K562 (cell line): ENCODE data around the gene POMT2. TPM values are rescaled to one million over a fixed set of nuclear protein-coding genes. Genes with fewer than 3 reads are reported as not detected.
A peak's percentile ranks its signal among the peaks of the same experiment; 100 is the strongest.

Source experiments
- HINFP ChIP-seq: fragments of 450-650 bp; conservative IDR thresholded peaks from 2 replicates; pipeline ENCODE4 v1.6.1; 2016; ENCODE audit warnings: missing genetic modification characterization, low read depth, mild to moderate bottlenecking, control low read depth, missing compliant biosample characterization
- KAT2B ChIP-seq: IDR thresholded peaks from one replicate; pipeline ENCODE4 v1.6.1; 2012; ENCODE audit warnings: low read depth, mild to moderate bottlenecking, control low read depth, inconsistent platforms, low read length, moderate library complexity
- NFE2 ChIP-seq: IDR thresholded peaks from 2 replicates; pipeline ENCODE4 v1.6.1; 2014; ENCODE audit warnings: antibody characterized with exemption, low read depth
- REST ChIP-seq, 2 experiments: fragments of 450-650 bp; formaldehyde crosslinking in 1 of 2; IDR thresholded peaks; 2 replicates each; pipeline versions ENCODE4 v1.4.0 to v1.6.1; 2014 to 2020; ENCODE audit warnings: mild to moderate bottlenecking in 2 of 2, borderline replicate concordance in 1 of 2, low read depth in 1 of 2
- TFE3 ChIP-seq: fragments of 450-650 bp; formaldehyde crosslinking; IDR thresholded peaks from 2 replicates; pipeline ENCODE4 v1.4.0; 2020; ENCODE audit warnings: mild to moderate bottlenecking, mixed read lengths
- ZC3H4 ChIP-seq: sonication (generic); formaldehyde crosslinking; IDR thresholded peaks from 2 replicates; pipeline ENCODE4 v1.9.0; 2021; ENCODE audit warnings: missing genetic modification reagents, borderline replicate concordance
- ZNF224 ChIP-seq: sonication (generic); formaldehyde crosslinking; IDR thresholded peaks from 2 replicates; pipeline ENCODE4 v1.8.0; 2022; ENCODE audit warnings: mild to moderate bottlenecking, missing genetic modification reagents
- polyA plus RNA-seq, 8 experiments: library from polyadenylated mRNA; depleted of rRNA in 4 of 8; stranded (reverse) in 5 of 8; unstranded in 3 of 8; fragments of >200 nt; fragmentation: Nextera tagmentation in 2 of 8; fragmentation: Illumina TruSeq in 1 of 8; extraction: Ambion mirVana in 2 of 8; extraction: Trizol in 1 of 8; gene quantifications; 2 replicates each; pipeline versions ENCODE4 v1.2.1 to v1.2.3, GENCODE V29; 2011 to 2014; ENCODE audit warnings: inconsistent platforms in 1 of 8, missing spikeins in 1 of 8
- total RNA-seq, 7 experiments: library from RNA; depleted of rRNA in 6 of 7; stranded (reverse); fragments of >200 nt in 6 of 7; fragmentation: Illumina TruSeq in 2 of 7; extraction: Trizol in 2 of 7; gene quantifications; 2 replicates each; pipeline versions ENCODE4 v1.2.1 to v1.2.3, GENCODE V29; 2011 to 2021; ENCODE audit warnings: low replicate concordance in 1 of 7
- TF ChIP-seq, protein P1 (sequence below), 2 experiments: fragments of 450-650 bp; IDR thresholded peaks; 2 replicates each; pipeline ENCODE4 v1.6.1; 2016

Gene POMT2
- total and polyA plus RNA-seq, 9 of the 15 experiments (the other 6 are each of a cell fraction or from before 2014, with no cell fraction given), result 0.39 to 16.6 (median 7.8) TPM

DNA sequence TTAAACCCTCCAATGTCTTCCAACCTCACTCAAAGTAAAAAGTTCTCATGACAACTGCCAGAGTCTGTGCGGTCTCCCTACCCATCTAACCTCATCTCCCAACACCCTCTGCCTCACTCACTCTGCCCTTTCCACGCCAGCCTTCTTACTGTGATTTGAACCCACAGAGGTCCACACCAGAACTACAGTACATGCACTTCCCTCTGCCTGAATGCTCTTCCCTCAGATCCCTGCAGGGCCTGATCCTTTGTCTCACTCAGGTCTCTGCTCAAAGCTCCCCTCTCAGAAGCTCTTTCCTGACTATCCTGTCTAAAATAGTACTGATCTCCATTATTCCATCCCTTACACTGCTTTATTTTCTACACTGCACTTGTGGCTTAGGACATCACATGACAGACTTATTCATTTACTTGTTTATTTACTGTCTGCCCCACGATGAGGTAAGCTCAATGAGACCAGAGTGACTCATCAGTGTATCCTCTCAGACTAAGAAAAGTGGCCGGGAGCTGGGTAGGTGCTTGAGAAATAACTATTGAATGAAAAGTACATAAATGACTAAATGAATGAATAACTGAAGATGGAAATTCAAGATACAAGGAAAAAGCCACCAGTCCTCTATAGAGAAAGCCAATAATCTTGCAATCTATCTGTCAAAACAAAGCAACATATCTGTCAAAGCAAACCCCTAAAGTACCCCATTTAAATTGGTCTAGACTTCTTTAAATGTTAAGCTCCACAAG lies 17.1 kb downstream of the POMT2 start (continued):
- TF ChIP-seq REST (IDR thresholded peaks at IDR 0.05; ENCODE audit: borderline replicate concordance) (0 out of 2 replicates have a peak, but pooled peaks have one; percentile 8), REST (CRISPR knock-in tag; IDR thresholded peaks at IDR 0.05; ENCODE audit: low read depth) (no peak), ZNF224 (CRISPR knock-in tag) (no peak), NFE2 (peak; percentile 58; the same call in 1 of the 2 replicates), KAT2B (no peak), ZC3H4 (CRISPR knock-in tag) (no peak), TFE3 (CRISPR knock-in tag) (peak; percentile 71), HINFP (tag) (no peak)
- TF ChIP-seq, protein P1, sequence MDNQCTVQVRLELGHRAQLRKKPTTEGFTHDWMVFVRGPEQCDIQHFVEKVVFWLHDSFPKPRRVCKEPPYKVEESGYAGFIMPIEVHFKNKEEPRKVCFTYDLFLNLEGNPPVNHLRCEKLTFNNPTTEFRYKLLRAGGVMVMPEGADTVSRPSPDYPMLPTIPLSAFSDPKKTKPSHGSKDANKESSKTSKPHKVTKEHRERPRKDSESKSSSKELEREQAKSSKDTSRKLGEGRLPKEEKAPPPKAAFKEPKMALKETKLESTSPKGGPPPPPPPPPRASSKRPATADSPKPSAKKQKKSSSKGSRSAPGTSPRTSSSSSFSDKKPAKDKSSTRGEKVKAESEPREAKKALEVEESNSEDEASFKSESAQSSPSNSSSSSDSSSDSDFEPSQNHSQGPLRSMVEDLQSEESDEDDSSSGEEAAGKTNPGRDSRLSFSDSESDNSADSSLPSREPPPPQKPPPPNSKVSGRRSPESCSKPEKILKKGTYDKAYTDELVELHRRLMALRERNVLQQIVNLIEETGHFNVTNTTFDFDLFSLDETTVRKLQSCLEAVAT (IDR thresholded peaks at IDR 0.05), result no peak
